ENCODE results near the gene GPR137. TPM values are rescaled to one million over a fixed set of nuclear protein-coding genes. Genes with fewer than 3 reads are reported as not detected.
A peak's percentile ranks its signal among the peaks of the same experiment; 100 is the strongest.

GPR137 gene
- total and polyA plus RNA-seq, 4 donors, result 6.7 to 22.2 (median 9.0) TPM

DNA sequence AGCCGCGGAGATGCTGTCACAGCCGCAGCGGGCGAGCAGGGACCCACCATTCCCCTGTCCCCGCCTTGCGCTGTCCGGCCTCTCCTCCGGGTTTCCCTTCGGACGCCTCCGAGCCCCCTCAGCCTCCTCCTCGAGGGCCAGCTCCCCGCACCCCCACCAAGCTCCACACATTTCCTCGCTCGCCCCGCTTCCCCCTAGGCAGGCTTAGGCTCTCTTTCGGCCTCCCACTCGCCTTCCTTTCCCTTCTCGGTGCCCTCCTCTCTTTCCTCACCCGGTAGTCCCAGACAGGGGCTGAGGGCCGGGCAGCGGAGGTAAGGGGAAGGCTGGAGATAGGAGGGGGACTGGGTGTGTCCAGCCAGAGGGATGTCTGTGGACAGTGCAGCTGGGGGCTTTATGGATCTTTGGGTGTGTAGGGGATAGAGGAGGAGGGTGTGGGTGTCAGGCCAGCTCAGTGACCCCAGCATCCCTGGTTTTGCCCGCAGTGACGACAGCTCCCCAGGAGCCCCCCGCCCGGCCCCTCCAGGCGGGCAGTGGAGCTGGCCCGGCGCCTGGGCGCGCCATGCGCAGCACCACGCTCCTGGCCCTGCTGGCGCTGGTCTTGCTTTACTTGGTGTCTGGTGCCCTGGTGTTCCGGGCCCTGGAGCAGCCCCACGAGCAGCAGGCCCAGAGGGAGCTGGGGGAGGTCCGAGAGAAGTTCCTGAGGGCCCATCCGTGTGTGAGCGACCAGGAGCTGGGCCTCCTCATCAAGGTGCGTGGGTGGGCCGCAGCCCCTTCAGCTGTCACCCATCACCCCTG, 7.0 kb downstream of the GPR137 start:
- Histone ChIP-seq H3K36me3 (ENCODE audit: control insufficient read depth in 4 of 4, insufficient read depth in 3 of 4, low read depth in 1 of 4, low read length in 3 of 4) (no peaks in the 10 kb centered on the region), H3K27me3 (ENCODE audit: control insufficient read depth in 4 of 4, insufficient read depth in 4 of 4, low read length in 3 of 4) (peaks cover 2 to 22% (median 6%) of the 10 kb centered on the region in 4 donors), H3K9me3 (ENCODE audit: control insufficient read depth in 4 of 4, low read length in 3 of 4) (no peaks in the 10 kb centered on the region), H3K4me1 (ENCODE audit: control insufficient read depth in 4 of 4, insufficient read depth in 4 of 4, low read length in 3 of 4) (peaks cover 0 to 25% (median 8%) of the 10 kb centered on the region in 4 donors), H3K9ac (ENCODE audit: low read depth in 1 of 2, low read length in 2 of 2) (no peak overlapping the region), H3K4me3 (ENCODE audit: low read depth in 1 of 3, low read length in 3 of 3) (peak overlapping the region in 1 of 3 donors; percentile 32), H3K27ac (ENCODE audit: low read depth in 1 of 2, low read length in 2 of 2) (no peak overlapping the region)
- 31% methylated on average over 42 of the region's 42 CpGs for WGBS
- TF ChIP-seq, protein P1, sequence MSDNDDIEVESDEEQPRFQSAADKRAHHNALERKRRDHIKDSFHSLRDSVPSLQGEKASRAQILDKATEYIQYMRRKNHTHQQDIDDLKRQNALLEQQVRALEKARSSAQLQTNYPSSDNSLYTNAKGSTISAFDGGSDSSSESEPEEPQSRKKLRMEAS (IDR thresholded peaks at IDR 0.05), result no peak
- TF ChIP-seq HNF4G (IDR thresholded peaks at IDR 0.05), result no peak
- TF ChIP-seq, protein P2, sequence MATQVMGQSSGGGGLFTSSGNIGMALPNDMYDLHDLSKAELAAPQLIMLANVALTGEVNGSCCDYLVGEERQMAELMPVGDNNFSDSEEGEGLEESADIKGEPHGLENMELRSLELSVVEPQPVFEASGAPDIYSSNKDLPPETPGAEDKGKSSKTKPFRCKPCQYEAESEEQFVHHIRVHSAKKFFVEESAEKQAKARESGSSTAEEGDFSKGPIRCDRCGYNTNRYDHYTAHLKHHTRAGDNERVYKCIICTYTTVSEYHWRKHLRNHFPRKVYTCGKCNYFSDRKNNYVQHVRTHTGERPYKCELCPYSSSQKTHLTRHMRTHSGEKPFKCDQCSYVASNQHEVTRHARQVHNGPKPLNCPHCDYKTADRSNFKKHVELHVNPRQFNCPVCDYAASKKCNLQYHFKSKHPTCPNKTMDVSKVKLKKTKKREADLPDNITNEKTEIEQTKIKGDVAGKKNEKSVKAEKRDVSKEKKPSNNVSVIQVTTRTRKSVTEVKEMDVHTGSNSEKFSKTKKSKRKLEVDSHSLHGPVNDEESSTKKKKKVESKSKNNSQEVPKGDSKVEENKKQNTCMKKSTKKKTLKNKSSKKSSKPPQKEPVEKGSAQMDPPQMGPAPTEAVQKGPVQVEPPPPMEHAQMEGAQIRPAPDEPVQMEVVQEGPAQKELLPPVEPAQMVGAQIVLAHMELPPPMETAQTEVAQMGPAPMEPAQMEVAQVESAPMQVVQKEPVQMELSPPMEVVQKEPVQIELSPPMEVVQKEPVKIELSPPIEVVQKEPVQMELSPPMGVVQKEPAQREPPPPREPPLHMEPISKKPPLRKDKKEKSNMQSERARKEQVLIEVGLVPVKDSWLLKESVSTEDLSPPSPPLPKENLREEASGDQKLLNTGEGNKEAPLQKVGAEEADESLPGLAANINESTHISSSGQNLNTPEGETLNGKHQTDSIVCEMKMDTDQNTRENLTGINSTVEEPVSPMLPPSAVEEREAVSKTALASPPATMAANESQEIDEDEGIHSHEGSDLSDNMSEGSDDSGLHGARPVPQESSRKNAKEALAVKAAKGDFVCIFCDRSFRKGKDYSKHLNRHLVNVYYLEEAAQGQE (IDR thresholded peaks at IDR 0.05), result no peak
- TF ChIP-seq JUND (IDR thresholded peaks at IDR 0.05), result no peak
- TF ChIP-seq EGR1 (IDR thresholded peaks at IDR 0.05; ENCODE audit: low read depth in 2 of 2), result no peak
- TF ChIP-seq HNF4A (conservative IDR thresholded peaks at IDR 0.05), result no peak
- TF ChIP-seq, protein P3, sequence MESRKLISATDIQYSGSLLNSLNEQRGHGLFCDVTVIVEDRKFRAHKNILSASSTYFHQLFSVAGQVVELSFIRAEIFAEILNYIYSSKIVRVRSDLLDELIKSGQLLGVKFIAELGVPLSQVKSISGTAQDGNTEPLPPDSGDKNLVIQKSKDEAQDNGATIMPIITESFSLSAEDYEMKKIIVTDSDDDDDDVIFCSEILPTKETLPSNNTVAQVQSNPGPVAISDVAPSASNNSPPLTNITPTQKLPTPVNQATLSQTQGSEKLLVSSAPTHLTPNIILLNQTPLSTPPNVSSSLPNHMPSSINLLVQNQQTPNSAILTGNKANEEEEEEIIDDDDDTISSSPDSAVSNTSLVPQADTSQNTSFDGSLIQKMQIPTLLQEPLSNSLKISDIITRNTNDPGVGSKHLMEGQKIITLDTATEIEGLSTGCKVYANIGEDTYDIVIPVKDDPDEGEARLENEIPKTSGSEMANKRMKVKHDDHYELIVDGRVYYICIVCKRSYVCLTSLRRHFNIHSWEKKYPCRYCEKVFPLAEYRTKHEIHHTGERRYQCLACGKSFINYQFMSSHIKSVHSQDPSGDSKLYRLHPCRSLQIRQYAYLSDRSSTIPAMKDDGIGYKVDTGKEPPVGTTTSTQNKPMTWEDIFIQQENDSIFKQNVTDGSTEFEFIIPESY (IDR thresholded peaks at IDR 0.05), result no peak
- no peak for TF ChIP-seq FOXA1 (IDR thresholded peaks at IDR 0.05)
- no peak for TF ChIP-seq RXRA (IDR thresholded peaks at IDR 0.05)
- DNase-seq (ENCODE audit: low spot score), result no peak

DNA sequence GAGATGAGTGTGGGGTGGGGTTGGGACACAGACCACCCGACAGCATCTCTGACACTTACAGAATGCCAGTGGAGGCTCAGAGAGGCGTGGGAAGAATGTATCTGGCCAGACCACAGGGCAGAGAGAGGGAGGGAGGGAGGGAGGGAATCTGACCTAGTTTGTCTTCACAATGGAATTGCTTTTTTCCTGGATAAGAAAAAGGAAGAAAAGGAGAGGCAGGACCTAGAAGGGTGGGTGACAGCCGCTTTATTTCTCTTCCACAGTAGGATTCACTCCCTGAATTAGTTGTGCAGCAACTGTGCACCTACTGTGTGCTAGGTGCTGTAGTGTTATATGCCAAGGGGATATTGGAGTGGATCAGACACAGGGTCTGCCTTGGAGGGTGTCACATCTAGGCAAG, 9.1 kb downstream of the GPR137 start:
- no peak overlapping the region for H3K27ac ChIP-seq (ENCODE audit: low read depth in 1 of 2, low read length in 2 of 2)
- no peak overlapping the region for H3K4me3 ChIP-seq (ENCODE audit: low read depth in 1 of 3, low read length in 3 of 3)
- 69% methylated on average over 3 of the region's 3 CpGs for WGBS
- TF ChIP-seq YY1 (IDR thresholded peaks at IDR 0.05), result no peak
- TF ChIP-seq HNF4A (conservative IDR thresholded peaks at IDR 0.05), result no peak
- no peak for TF ChIP-seq ATF3 (IDR thresholded peaks at IDR 0.05)
- no peak for TF ChIP-seq HNF4G (IDR thresholded peaks at IDR 0.05)
- TF ChIP-seq GABPA (IDR thresholded peaks at IDR 0.05 in 1 of 2, conservative IDR thresholded peaks at IDR 0.05 in 1 of 2), result no peak
- TF ChIP-seq RAD21 (IDR thresholded peaks at IDR 0.05), result no peak
- TF ChIP-seq SP1 (IDR thresholded peaks at IDR 0.05), result no peak
- TF ChIP-seq, protein P3 (IDR thresholded peaks at IDR 0.05), result no peak
- TF ChIP-seq, protein P2 (IDR thresholded peaks at IDR 0.05), result no peak
- TF ChIP-seq FOXA2 (IDR thresholded peaks at IDR 0.05), result no peak
- no peak for TF ChIP-seq TAF1 (conservative IDR thresholded peaks at IDR 0.05)
- TF ChIP-seq EGR1 (IDR thresholded peaks at IDR 0.05; ENCODE audit: low read depth in 2 of 2), result no peak
- no peak overlapping the region for H3K9ac ChIP-seq (ENCODE audit: low read depth in 1 of 2, low read length in 2 of 2)
- H3K4me1 ChIP-seq (ENCODE audit: control insufficient read depth in 4 of 4, insufficient read depth in 4 of 4, low read length in 3 of 4), result peaks cover 8 to 29% (median 13%) of the 10 kb centered on the region in 4 donors
- DNase-seq (ENCODE audit: low spot score), result no peak
- no peaks in the 10 kb centered on the region for H3K9me3 ChIP-seq (ENCODE audit: control insufficient read depth in 4 of 4, low read length in 3 of 4)
- H3K36me3 ChIP-seq (ENCODE audit: control insufficient read depth in 4 of 4, insufficient read depth in 3 of 4, low read depth in 1 of 4, low read length in 3 of 4), result no peaks in the 10 kb centered on the region
- H3K27me3 ChIP-seq (ENCODE audit: control insufficient read depth in 4 of 4, insufficient read depth in 4 of 4, low read length in 3 of 4), result peaks cover 4 to 28% (median 9%) of the 10 kb centered on the region in 4 donors
